Nephron progenitor cell (in vitro differentiated cells): ENCODE results near the gene MYRF.

Experiments
- DNase-seq: peaks from one replicate; pipeline ENCODE4 v3.0.0; 2021
- H3K27ac Mint-ChIP-seq: 2 replicates; pipeline ENCODE4 v1.8.0; 2021; ENCODE audit warnings: mild to moderate bottlenecking, moderate library complexity, mixed read lengths
- H3K27me3 Mint-ChIP-seq: 2 replicates; pipeline ENCODE4 v1.8.0; 2021; ENCODE audit warnings: mild to moderate bottlenecking, low read depth, mixed read lengths; ENCODE audit not compliant: poor library complexity
- H3K36me3 Mint-ChIP-seq: 2 replicates; pipeline ENCODE4 v1.8.0; 2021; ENCODE audit warnings: low read depth, mixed read lengths
- H3K4me1 Mint-ChIP-seq: 2 replicates; pipeline ENCODE4 v1.8.0; 2021; ENCODE audit warnings: mixed read lengths
- H3K4me3 Mint-ChIP-seq: 2 replicates; pipeline ENCODE4 v1.8.0; 2021; ENCODE audit warnings: mild to moderate bottlenecking, moderate library complexity, mixed read lengths
- H3K9me3 Mint-ChIP-seq: 2 replicates; pipeline ENCODE4 v1.8.0; 2021; ENCODE audit warnings: mild to moderate bottlenecking, moderate library complexity, mixed read lengths
- TF ChIP-seq, protein P1 (sequence below): fragments of 200-600 bp; sonication (generic); IDR thresholded peaks from 2 replicates; pipeline ENCODE4 v1.5.0; 2021; ENCODE audit warnings: antibody characterized with exemption

MYRF gene

DNA sequence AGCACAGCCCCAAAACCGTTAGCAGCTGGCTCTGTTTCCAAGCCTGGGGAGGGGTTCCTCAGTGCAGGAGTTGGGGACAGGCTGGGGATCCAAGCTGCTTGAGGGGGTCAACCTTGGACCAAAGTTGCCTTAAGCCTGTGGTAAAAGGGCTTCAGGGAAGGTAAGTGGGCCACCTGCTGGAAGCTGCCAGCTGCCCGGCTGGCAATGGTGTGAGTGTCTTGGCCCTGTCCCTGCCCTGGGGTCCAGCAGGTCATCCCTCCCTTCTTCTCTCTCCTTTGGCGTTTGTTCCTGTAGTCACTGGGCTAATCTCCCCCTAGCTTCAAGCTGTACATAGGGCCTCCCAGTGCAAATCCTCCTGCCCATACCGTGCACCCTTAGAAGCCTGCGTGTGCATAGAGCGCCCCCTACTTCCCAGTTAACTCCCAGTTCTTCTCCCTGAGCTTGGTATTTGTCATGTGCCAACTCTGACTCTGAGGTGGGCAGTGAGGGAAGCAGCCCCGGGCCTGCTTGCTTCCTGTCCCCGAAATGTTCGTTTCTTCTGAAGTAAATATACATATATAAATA lies 35.6 kb downstream of the MYRF start:
- Mint-ChIP-seq H3K27me3 (no peaks in the 10 kb centered on the region), H3K27ac (peak overlapping the region; percentile 59), H3K4me1 (peaks cover 56% of the 10 kb centered on the region), H3K36me3 (peaks cover 44% of the 10 kb centered on the region), H3K4me3 (no peak overlapping the region), H3K9me3 (no peaks in the 10 kb centered on the region)
- TF ChIP-seq, protein P1, sequence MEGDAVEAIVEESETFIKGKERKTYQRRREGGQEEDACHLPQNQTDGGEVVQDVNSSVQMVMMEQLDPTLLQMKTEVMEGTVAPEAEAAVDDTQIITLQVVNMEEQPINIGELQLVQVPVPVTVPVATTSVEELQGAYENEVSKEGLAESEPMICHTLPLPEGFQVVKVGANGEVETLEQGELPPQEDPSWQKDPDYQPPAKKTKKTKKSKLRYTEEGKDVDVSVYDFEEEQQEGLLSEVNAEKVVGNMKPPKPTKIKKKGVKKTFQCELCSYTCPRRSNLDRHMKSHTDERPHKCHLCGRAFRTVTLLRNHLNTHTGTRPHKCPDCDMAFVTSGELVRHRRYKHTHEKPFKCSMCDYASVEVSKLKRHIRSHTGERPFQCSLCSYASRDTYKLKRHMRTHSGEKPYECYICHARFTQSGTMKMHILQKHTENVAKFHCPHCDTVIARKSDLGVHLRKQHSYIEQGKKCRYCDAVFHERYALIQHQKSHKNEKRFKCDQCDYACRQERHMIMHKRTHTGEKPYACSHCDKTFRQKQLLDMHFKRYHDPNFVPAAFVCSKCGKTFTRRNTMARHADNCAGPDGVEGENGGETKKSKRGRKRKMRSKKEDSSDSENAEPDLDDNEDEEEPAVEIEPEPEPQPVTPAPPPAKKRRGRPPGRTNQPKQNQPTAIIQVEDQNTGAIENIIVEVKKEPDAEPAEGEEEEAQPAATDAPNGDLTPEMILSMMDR, result peak; percentile 51
- DNase-seq, result peak; percentile 39

DNA sequence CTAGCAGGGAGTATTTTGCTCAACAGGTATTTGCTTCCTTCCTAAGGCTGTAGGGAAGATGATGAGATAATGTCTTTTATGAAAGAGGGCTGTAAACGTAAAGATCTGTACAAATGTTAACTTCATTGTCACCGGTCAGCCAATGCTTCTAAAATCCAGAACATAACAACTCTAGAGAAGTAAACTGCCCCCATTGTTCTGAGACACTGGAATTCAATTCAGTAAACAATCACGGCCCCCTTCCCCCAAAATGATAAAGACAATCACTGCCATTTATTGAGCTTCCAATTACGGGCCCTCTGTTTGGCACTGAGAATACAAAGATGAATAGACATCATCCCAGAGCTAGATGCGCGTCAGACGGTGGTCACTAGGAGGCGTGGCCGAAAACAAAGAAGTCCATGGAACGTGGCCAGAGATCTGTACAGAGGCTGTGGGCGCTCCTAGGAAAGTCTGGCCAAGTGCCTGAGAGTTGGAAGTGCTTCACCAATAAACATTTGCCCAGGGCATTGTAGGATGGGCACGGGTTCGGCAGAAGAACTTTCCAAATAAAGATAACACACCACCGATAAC lies 39.4 kb downstream of the MYRF start:
- H3K27me3 Mint-ChIP-seq, result no peaks in the 10 kb centered on the region
- TF ChIP-seq, protein P1, result no peak
- peaks cover 45% of the 10 kb centered on the region for H3K4me1 Mint-ChIP-seq
- DNase-seq, result peak; percentile 65
- H3K36me3 Mint-ChIP-seq, result peaks cover 40% of the 10 kb centered on the region
- peak overlapping the region; percentile 96 for H3K4me3 Mint-ChIP-seq
- no peaks in the 10 kb centered on the region for H3K9me3 Mint-ChIP-seq
- H3K27ac Mint-ChIP-seq, result peak overlapping the region; percentile 100

DNA sequence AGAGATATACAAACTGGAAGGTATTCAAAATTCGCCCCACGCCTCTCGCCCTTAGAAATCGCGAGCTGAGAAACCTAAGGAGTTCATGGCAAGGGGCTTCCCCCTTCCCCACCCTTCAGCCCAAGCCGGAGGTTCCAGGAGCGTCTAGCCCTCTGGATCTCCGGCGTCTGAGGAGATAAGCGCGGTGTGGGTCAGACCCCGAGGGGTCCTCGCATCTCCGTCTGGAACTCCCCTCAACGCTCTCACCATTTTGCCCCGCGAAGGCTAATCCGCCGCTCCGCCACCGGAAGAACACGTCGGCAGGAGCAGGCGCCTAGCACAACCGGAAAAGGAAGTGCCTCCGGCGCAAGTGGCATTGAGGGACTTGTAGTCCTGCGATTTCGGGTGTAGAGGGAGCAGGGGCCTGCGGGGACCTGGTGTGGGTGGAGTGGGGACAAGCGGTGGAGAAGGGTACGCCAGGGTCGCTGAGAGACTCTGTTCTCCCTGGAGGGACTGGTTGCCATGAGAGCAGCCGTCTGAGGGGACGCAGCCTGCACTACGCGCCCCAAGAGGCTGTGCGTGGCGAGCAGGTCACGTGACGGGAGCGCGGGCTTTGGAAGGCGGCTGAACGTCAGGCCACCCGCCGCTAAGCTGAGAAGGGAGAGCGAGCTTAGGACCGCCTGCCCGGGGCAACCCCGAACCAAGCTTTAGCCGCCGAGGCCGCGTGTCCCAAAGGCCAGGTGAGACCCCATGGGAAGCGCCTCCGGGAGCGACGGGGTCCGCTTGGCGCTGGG lies 40.1 kb downstream of the MYRF start, which contains the start of the genes FEN1 and TMEM258:
Gene FEN1, plus strand, starts transcription at position 602 of the 773 bp plus-strand sequence. CDS start 2,451 bp downstream, outside the sequence.
Gene TMEM258, minus strand, starts transcription at position 290 of the 773 bp plus-strand sequence. Its CDS starts 41 bp downstream, at position 249.
- DNase-seq, result peak; percentile 86
- no peaks in the 10 kb centered on the region for H3K9me3 Mint-ChIP-seq
- H3K4me3 Mint-ChIP-seq, result peak within 1 kb of the TSS; percentile 96
- no peaks in the 10 kb centered on the region for H3K27me3 Mint-ChIP-seq
- H3K27ac Mint-ChIP-seq, result peak within 1 kb of the TSS; percentile 100
- TF ChIP-seq, protein P1, result no peak
- peaks cover 48% of the 10 kb centered on the region for H3K4me1 Mint-ChIP-seq
- peaks cover 45% of the 10 kb centered on the region for H3K36me3 Mint-ChIP-seq

DNA sequence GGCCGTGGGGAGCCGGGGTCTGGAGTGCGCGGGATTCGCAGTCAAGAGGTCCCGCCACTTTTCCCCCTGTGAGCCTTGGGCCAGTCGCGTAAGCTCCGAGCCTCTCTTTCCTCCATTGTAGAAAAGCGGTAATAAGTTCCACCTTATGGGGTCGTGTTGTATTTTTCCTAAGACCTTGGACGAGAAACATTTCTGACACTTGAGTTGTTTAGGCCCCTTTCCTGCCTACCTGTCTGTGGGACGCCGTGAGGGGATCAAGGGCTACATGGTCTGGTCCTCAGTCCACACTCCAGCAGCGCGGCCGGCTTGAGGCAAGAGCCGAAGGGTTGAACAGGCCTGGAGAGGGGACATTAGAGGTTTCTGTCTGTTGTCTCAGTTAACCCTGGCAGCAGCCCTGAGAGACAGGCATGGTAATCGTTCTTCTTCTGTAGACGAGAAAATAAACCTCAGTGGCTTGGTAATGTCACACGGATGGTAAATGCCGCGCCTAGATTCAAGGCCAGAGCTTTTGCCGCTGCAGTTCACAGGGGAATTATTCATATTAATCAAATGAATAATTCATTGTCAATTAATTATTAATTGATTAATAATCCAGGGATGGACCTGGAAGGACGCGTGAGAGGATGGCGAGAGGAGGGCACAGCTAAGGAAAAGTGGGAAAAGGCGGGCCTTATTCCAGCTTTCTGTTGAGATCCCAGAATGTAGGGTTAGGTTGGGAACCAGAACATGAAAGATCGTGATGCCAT lies 40.8 kb downstream of the MYRF start:
- peaks cover 44% of the 10 kb centered on the region for H3K4me1 Mint-ChIP-seq
- no peak for DNase-seq
- H3K4me3 Mint-ChIP-seq, result peak overlapping the region; percentile 96
- H3K27ac Mint-ChIP-seq, result peak overlapping the region; percentile 95
- no peaks in the 10 kb centered on the region for H3K27me3 Mint-ChIP-seq
- H3K36me3 Mint-ChIP-seq, result peaks cover 40% of the 10 kb centered on the region
- TF ChIP-seq, protein P1, result no peak
- no peaks in the 10 kb centered on the region for H3K9me3 Mint-ChIP-seq

DNA sequence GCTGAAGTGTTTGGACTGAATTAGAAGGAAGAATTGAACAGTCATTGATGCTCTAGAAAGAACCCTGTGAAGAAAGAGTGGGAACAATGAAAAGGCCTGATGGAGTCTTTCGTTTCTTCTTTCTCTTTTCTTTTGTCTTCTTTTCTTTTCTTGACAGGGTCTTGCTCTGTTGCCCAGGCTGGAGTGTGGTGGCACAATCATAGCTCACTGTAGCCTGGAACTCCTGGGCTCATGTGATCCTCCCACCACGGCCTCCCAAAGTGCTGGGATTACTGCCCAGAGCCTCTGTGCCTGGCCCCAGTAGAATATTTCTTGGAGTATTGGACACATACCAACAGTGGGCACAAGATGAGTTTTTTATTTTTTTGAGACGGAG lies 41.4 kb downstream of the MYRF start:
- TF ChIP-seq, protein P1, result no peak
- no peak for DNase-seq
- Mint-ChIP-seq H3K27ac (peak overlapping the region; percentile 95), H3K27me3 (no peaks in the 10 kb centered on the region), H3K4me3 (peak overlapping the region; percentile 96), H3K4me1 (peaks cover 47% of the 10 kb centered on the region), H3K36me3 (peaks cover 35% of the 10 kb centered on the region), H3K9me3 (no peaks in the 10 kb centered on the region)
